SK-N-SH treated with all-trans-retinoic acid at 6 μM for 48 hours (cell line): Measurements from ENCODE around the gene KCTD20.

Source experiments
- ATAC-seq: fragments of 200-7000 bp; cut with Tn5 transposase; 3 replicates; pipeline ENCODE4 v1.9.1; 2020; ENCODE audit warnings: mild to moderate bottlenecking, moderate library complexity
- ARNTL ChIP-seq: fragments of 450-650 bp; formaldehyde crosslinking; IDR thresholded peaks from 2 replicates; pipeline ENCODE4 v1.5.0; 2020; ENCODE audit warnings: low read depth, mild to moderate bottlenecking, moderate library complexity, borderline replicate concordance
- CSDC2 ChIP-seq: fragments of 250-450 bp; sonication (Bioruptor Pico); IDR thresholded peaks from 2 replicates; pipeline ENCODE4 v1.5.0; 2020; ENCODE audit warnings: mild to moderate bottlenecking, moderate library complexity
- CSRNP3 ChIP-seq: fragments of 250-450 bp; sonication (Bioruptor Pico); IDR thresholded peaks from 2 replicates; pipeline ENCODE4 v1.5.1; 2021; ENCODE audit warnings: mild to moderate bottlenecking, moderate library complexity
- ESRRG ChIP-seq: fragments of 250-450 bp; sonication (Bioruptor Pico); IDR thresholded peaks from 2 replicates; pipeline ENCODE4 v1.6.1; 2021; ENCODE audit warnings: mild to moderate bottlenecking
- GLIS3 ChIP-seq: fragments of 250-450 bp; sonication (Bioruptor Pico); IDR thresholded peaks from 2 replicates; pipeline ENCODE4 v1.5.0; 2020; ENCODE audit warnings: mild to moderate bottlenecking, moderate library complexity
- ISL1 ChIP-seq: fragments of 250-450 bp; sonication (Bioruptor Pico); IDR thresholded peaks from 2 replicates; pipeline ENCODE4 v2.1.2; 2022; ENCODE audit warnings: mild to moderate bottlenecking, moderate library complexity
- OSR1 ChIP-seq: fragments of 250-450 bp; sonication (Bioruptor Pico); IDR thresholded peaks from 2 replicates; pipeline ENCODE4 v1.8.0; 2022; ENCODE audit warnings: moderate library complexity, mild to moderate bottlenecking, inconsistent platforms
- PATZ1 ChIP-seq: fragments of 250-450 bp; sonication (Bioruptor Pico); IDR thresholded peaks from 2 replicates; pipeline ENCODE4 v1.8.0; 2020; ENCODE audit warnings: mild to moderate bottlenecking, moderate library complexity, borderline replicate concordance
- POU6F1 ChIP-seq: fragments of 250-450 bp; sonication (Bioruptor Pico); IDR thresholded peaks from 2 replicates; pipeline ENCODE4 v1.8.0; 2021; ENCODE audit warnings: low read depth, mild to moderate bottlenecking, moderate library complexity, borderline replicate concordance
- PPARA ChIP-seq: fragments of 250-450 bp; sonication (Bioruptor Pico); IDR thresholded peaks from 2 replicates; pipeline ENCODE4 v1.5.0; 2020; ENCODE audit warnings: mild to moderate bottlenecking, borderline replicate concordance
- RARB ChIP-seq: fragments of 250-450 bp; sonication (Bioruptor Pico); IDR thresholded peaks from 2 replicates; pipeline ENCODE4 v1.8.0; 2021; ENCODE audit warnings: mild to moderate bottlenecking, moderate library complexity
- SNAI2 ChIP-seq: fragments of 250-450 bp; sonication (Bioruptor Pico); IDR thresholded peaks from 2 replicates; pipeline ENCODE4 v1.5.0; 2020; ENCODE audit warnings: mild to moderate bottlenecking, moderate library complexity
- TCF4 ChIP-seq: fragments of 250-450 bp; sonication (Bioruptor Pico); IDR thresholded peaks from 2 replicates; pipeline ENCODE4 v1.8.0; 2021; ENCODE audit warnings: mild to moderate bottlenecking, moderate library complexity, borderline replicate concordance
- TOX ChIP-seq: fragments of 250-450 bp; sonication (Bioruptor Pico); IDR thresholded peaks from 2 replicates; pipeline ENCODE4 v1.8.0; 2021; ENCODE audit warnings: mild to moderate bottlenecking, moderate library complexity, borderline replicate concordance
- TSHZ2 ChIP-seq: fragments of 250-450 bp; sonication (Bioruptor Pico); IDR thresholded peaks from 2 replicates; pipeline ENCODE4 v1.5.0; 2020; ENCODE audit warnings: mild to moderate bottlenecking, moderate library complexity
- ZC3H10 ChIP-seq: fragments of 250-450 bp; sonication (Bioruptor Pico); IDR thresholded peaks from 2 replicates; pipeline ENCODE4 v1.5.1; 2021; ENCODE audit warnings: mild to moderate bottlenecking, moderate library complexity
- ZFP3 ChIP-seq: fragments of 250-450 bp; sonication (Bioruptor Pico); IDR thresholded peaks from 2 replicates; pipeline ENCODE4 v1.5.0; 2020; ENCODE audit warnings: mild to moderate bottlenecking, moderate library complexity
- ZFP30 ChIP-seq: fragments of 450-650 bp; formaldehyde crosslinking; IDR thresholded peaks from 2 replicates; pipeline ENCODE4 v1.5.0; 2022; ENCODE audit warnings: mild to moderate bottlenecking, moderate library complexity
- ZNF565 ChIP-seq: fragments of 450-650 bp; formaldehyde crosslinking; conservative IDR thresholded peaks from 2 replicates; pipeline ENCODE4 v1.5.0; 2020; ENCODE audit warnings: low read depth, mild to moderate bottlenecking, moderate library complexity
- ZNF70 ChIP-seq: fragments of 450-650 bp; formaldehyde crosslinking; IDR thresholded peaks from 2 replicates; pipeline ENCODE4 v1.5.0; 2020; ENCODE audit warnings: mild to moderate bottlenecking, moderate library complexity
- ZNF8 ChIP-seq: fragments of 450-650 bp; formaldehyde crosslinking; IDR thresholded peaks from 2 replicates; pipeline ENCODE4 v1.5.0; 2020; ENCODE audit warnings: mild to moderate bottlenecking, moderate library complexity

The KCTD20 gene

GRCh38 chr6:36418558-36418957 is 24.2 kb upstream of the KCTD20 start:
- TF ChIP-seq ZC3H10 (CRISPR knock-in tag) = no peak
- TF ChIP-seq ZNF8 (CRISPR knock-in tag) = no peak
- TF ChIP-seq ZNF70 (CRISPR knock-in tag) = no peak
- TF ChIP-seq ISL1 (CRISPR knock-in tag) = no peak
- no peak for TF ChIP-seq RARB (CRISPR knock-in tag)
- no peak for TF ChIP-seq ESRRG (CRISPR knock-in tag)
- TF ChIP-seq TSHZ2 (CRISPR knock-in tag) = no peak
- TF ChIP-seq ZFP3 (CRISPR knock-in tag) = no peak
- TF ChIP-seq TCF4 (CRISPR knock-in tag) = no peak
- TF ChIP-seq, all 23 proteins: peak for 0
- no peak for ATAC-seq

- no peak for ATAC-seq
- TF ChIP-seq ISL1 (CRISPR knock-in tag) (no peak), ESRRG (CRISPR knock-in tag) (no peak), CSRNP3 (CRISPR knock-in tag) (no peak), TOX (CRISPR knock-in tag) (no peak), CSDC2 (CRISPR knock-in tag) (no peak), GLIS3 (CRISPR knock-in tag) (no peak), ZFP30 (CRISPR knock-in tag) (no peak), ZFP3 (CRISPR knock-in tag) (no peak), TSHZ2 (CRISPR knock-in tag) (no peak), OSR1 (CRISPR knock-in tag) (no peak), PATZ1 (CRISPR knock-in tag) (no peak), ARNTL (CRISPR knock-in tag) (no peak), ZNF565 (CRISPR knock-in tag) (no peak), PPARA (CRISPR knock-in tag) (no peak), ZNF8 (CRISPR knock-in tag) (no peak), ZC3H10 (CRISPR knock-in tag) (no peak), RARB (CRISPR knock-in tag) (no peak), POU6F1 (no peak), SNAI2 (CRISPR knock-in tag) (no peak)
Measured at GRCh38 chr6:36419310-36419709, 23.5 kb upstream of the KCTD20 start.
